SK-N-SH treated with all-trans-retinoic acid at 6 μM for 48 hours (cell line): Measurements from ENCODE around the gene LOXHD1.

Experiments used
- ARNTL ChIP-seq: fragments of 450-650 bp; formaldehyde crosslinking; IDR thresholded peaks from 2 replicates; pipeline ENCODE4 v1.5.0; 2020; ENCODE audit warnings: low read depth, mild to moderate bottlenecking, moderate library complexity, borderline replicate concordance
- BACH2 ChIP-seq: fragments of 250-450 bp; sonication (Bioruptor Pico); IDR thresholded peaks from 2 replicates; pipeline ENCODE4 v1.9.0; 2021; ENCODE audit warnings: mild to moderate bottlenecking, borderline replicate concordance
- CSDC2 ChIP-seq: fragments of 250-450 bp; sonication (Bioruptor Pico); IDR thresholded peaks from 2 replicates; pipeline ENCODE4 v1.5.0; 2020; ENCODE audit warnings: mild to moderate bottlenecking, moderate library complexity
- GLIS3 ChIP-seq: fragments of 250-450 bp; sonication (Bioruptor Pico); IDR thresholded peaks from 2 replicates; pipeline ENCODE4 v1.5.0; 2020; ENCODE audit warnings: mild to moderate bottlenecking, moderate library complexity
- ISL1 ChIP-seq: fragments of 250-450 bp; sonication (Bioruptor Pico); IDR thresholded peaks from 2 replicates; pipeline ENCODE4 v2.1.2; 2022; ENCODE audit warnings: mild to moderate bottlenecking, moderate library complexity
- OSR1 ChIP-seq: fragments of 250-450 bp; sonication (Bioruptor Pico); IDR thresholded peaks from 2 replicates; pipeline ENCODE4 v1.8.0; 2022; ENCODE audit warnings: moderate library complexity, mild to moderate bottlenecking, inconsistent platforms
- PATZ1 ChIP-seq: fragments of 250-450 bp; sonication (Bioruptor Pico); IDR thresholded peaks from 2 replicates; pipeline ENCODE4 v1.8.0; 2020; ENCODE audit warnings: mild to moderate bottlenecking, moderate library complexity, borderline replicate concordance
- RARB ChIP-seq: fragments of 250-450 bp; sonication (Bioruptor Pico); IDR thresholded peaks from 2 replicates; pipeline ENCODE4 v1.8.0; 2021; ENCODE audit warnings: mild to moderate bottlenecking, moderate library complexity
- SNAI2 ChIP-seq: fragments of 250-450 bp; sonication (Bioruptor Pico); IDR thresholded peaks from 2 replicates; pipeline ENCODE4 v1.5.0; 2020; ENCODE audit warnings: mild to moderate bottlenecking, moderate library complexity
- ZC3H10 ChIP-seq: fragments of 250-450 bp; sonication (Bioruptor Pico); IDR thresholded peaks from 2 replicates; pipeline ENCODE4 v1.5.1; 2021; ENCODE audit warnings: mild to moderate bottlenecking, moderate library complexity
- ZFP3 ChIP-seq: fragments of 250-450 bp; sonication (Bioruptor Pico); IDR thresholded peaks from 2 replicates; pipeline ENCODE4 v1.5.0; 2020; ENCODE audit warnings: mild to moderate bottlenecking, moderate library complexity
- ZFP30 ChIP-seq: fragments of 450-650 bp; formaldehyde crosslinking; IDR thresholded peaks from 2 replicates; pipeline ENCODE4 v1.5.0; 2022; ENCODE audit warnings: mild to moderate bottlenecking, moderate library complexity
- ZNF8 ChIP-seq: fragments of 450-650 bp; formaldehyde crosslinking; IDR thresholded peaks from 2 replicates; pipeline ENCODE4 v1.5.0; 2020; ENCODE audit warnings: mild to moderate bottlenecking, moderate library complexity
- TF ChIP-seq, protein P1 (sequence below): fragments of 250-450 bp; sonication (Bioruptor Pico); IDR thresholded peaks from 2 replicates; pipeline ENCODE4 v1.5.0; 2020; ENCODE audit warnings: mild to moderate bottlenecking, moderate library complexity

DNA sequence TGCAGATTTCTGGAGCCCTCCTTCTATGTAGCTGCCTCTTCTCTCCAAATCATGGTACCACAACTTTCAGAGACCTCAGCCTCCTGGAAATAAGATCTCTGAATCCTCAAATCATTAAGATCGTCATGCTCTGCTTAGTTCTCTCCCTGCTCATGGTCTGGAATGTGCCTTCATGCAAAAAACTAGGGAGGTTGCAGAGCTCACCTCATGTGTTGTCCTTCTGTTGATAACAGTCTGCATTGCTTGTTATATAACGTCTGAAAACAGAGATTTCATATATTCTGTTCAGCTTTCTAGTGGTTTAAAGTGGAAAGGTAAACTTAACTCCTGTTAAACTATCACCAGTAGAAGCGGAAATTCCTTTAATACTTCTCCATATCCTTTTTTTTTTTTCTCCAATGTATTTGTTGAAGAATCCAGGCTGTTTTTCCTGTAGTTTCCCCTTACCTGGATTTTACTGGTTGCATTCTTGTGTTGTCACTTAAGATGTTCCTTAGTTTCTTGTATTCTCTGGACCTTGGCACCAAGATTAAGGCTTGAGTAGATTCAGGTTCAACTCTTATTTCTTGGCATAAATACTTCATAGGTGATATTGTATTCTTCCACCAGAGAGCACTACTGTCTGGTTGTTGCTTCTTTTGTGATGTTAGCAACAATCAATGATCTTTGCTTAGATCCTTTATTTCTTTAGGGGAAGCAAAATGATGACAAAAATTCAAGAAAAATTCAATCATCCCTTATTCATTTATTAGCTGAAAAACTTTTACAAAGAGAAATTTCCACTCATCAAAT is 211.3 kb downstream of the LOXHD1 start:
- TF ChIP-seq ZFP30 (CRISPR knock-in tag): no peak
- TF ChIP-seq PATZ1 (CRISPR knock-in tag): no peak
- TF ChIP-seq GLIS3 (CRISPR knock-in tag): no peak
- no peak for TF ChIP-seq OSR1 (CRISPR knock-in tag)
- no peak for TF ChIP-seq ZC3H10 (CRISPR knock-in tag)
- TF ChIP-seq CSDC2: no peak
- TF ChIP-seq ARNTL (CRISPR knock-in tag): no peak
- TF ChIP-seq RARB (CRISPR knock-in tag): no peak
- no peak for TF ChIP-seq ZNF8 (CRISPR knock-in tag)
- TF ChIP-seq ZFP3 (CRISPR knock-in tag): no peak
- no peak for TF ChIP-seq BACH2 (CRISPR knock-in tag)
- TF ChIP-seq SNAI2 (CRISPR knock-in tag): no peak
- TF ChIP-seq, protein P1, sequence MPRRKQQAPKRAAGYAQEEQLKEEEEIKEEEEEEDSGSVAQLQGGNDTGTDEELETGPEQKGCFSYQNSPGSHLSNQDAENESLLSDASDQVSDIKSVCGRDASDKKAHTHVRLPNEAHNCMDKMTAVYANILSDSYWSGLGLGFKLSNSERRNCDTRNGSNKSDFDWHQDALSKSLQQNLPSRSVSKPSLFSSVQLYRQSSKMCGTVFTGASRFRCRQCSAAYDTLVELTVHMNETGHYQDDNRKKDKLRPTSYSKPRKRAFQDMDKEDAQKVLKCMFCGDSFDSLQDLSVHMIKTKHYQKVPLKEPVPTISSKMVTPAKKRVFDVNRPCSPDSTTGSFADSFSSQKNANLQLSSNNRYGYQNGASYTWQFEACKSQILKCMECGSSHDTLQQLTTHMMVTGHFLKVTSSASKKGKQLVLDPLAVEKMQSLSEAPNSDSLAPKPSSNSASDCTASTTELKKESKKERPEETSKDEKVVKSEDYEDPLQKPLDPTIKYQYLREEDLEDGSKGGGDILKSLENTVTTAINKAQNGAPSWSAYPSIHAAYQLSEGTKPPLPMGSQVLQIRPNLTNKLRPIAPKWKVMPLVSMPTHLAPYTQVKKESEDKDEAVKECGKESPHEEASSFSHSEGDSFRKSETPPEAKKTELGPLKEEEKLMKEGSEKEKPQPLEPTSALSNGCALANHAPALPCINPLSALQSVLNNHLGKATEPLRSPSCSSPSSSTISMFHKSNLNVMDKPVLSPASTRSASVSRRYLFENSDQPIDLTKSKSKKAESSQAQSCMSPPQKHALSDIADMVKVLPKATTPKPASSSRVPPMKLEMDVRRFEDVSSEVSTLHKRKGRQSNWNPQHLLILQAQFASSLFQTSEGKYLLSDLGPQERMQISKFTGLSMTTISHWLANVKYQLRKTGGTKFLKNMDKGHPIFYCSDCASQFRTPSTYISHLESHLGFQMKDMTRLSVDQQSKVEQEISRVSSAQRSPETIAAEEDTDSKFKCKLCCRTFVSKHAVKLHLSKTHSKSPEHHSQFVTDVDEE: no peak
- TF ChIP-seq ISL1 (CRISPR knock-in tag): no peak
